Activated CD4-positive, CD25-positive, alpha-beta regulatory T cell (primary cell): ENCODE measurements around the gene NUDT1.
A peak's percentile ranks its signal among the peaks of the same experiment; 100 is the strongest.

Experiments
- DNase-seq, 4 experiments: peaks; one replicate each; lab custom pipeline; 2025; lab: John Stamatoyannopoulos, UW

Gene NUDT1

DNA sequence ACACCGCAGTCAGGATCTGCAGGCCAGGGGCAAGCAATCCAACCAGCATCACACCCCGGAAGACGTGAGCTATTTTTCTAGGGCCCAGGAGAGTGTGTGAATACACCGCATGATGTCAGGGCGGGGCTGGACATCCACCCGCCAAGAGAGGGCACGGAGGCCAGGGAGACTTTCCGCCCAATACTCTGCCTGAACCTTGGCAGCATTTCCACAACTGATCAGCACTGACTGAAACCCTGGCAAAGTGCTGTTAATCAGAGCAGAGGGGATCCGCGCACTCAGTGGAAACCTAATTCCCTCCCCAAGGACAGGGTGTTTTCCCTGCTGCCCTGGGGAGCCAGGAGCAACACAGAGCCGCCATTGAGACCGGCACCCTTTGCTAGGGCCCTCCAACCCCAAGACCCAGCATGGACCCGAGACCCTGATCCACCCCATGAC, 17.5 kb upstream of the NUDT1 start:
- DNase-seq, result no peak

DNA sequence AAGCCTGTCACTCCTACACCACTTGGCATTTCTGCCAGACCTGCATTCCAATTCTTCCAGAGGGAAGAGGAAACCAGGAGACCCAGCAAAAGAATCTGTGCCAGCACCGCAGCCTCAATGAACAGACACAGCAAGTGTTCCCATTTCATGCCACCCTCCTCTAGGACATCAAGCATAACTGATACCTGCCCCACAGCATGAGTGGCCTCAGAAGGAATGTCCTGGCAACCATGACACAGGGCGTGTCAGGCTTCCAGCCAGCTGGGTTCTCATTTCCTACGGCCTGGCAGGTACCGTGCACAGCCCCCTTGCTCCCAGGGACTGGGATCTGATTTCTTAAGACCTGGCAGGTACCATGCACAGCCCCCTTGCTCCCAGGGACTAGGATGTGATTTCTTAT, 17.1 kb upstream of the NUDT1 start:
- no peak for DNase-seq

DNA sequence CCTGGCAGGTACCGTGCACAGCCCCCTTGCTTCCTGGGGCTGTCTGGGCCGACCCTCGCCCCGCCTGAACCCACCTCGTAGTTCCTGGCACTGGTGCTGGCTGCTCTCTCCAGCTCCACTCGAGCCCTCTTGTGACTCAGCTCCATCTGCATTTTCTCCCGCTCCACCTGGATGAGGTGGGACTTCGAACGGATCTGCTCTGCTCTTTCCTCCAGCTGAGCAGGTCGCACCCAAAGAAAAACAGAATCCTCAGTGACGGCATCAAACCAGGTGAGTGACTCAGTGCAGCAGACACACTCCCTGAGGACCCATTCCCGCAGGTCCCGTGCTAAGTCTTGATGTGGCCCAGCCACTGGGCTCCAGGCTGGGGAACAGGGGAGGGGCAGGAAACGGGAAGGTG, 16.7 kb upstream of the NUDT1 start:
- DNase-seq, result no peak

DNA sequence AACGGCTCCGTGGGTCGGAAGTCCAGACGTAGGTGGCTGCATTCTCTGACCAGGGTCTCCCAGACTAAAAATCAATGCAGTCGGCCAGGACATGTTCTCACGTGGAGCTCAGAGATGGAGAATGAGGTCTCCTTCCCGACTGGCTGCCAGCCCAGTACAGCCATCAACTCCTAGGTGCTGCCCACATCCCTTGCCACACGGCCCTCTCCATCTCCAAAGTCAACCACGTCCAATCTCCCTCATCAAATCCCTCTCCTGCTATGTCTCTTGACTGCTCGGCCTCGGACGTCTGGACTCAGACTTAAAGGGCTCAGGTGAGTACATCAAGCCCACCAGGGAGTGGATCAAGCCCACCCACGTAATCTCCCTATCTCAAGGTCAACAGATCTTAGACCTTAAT, 16.2 kb upstream of the NUDT1 start:
- DNase-seq, result no peak

DNA sequence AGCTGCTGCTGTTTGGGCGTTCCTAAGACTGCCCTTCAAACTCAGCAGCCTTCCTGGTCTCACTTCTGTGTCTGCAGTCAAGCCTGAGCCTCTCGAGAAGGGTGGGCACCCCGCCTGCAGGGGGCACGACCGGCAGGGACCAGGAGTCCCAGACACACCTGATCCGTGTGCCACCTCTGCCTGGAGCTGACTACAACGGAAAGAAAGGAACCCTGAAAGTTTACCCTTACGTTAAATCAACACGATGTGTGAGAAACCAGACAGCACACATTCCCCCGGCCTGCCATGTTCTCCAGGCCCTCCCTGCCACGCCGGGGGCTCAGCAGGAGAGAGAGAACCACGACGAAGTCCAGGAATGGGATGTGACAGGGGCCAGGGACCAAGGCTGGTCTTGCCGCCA, 14.3 kb upstream of the NUDT1 start:
- DNase-seq, result no peak

DNA sequence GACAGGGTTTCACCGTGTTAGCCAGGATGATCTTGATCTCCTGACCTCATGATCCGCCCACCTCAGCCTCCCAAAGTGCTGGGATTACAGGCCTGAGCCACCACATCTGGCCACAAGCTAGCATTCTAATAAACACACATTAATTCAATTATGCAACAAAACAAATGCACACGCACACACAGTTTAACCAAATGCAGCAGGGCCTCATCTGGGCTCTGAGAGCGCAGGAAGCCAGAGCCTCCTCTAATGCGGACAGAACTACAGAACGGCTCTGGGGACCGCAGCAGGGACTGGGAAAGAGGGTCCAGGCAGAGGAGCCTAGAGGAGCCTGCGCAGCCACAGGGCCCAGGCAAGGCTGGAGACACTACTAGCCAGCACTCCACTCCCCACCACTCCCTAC, 13.1 kb upstream of the NUDT1 start:
- DNase-seq, result no peak

DNA sequence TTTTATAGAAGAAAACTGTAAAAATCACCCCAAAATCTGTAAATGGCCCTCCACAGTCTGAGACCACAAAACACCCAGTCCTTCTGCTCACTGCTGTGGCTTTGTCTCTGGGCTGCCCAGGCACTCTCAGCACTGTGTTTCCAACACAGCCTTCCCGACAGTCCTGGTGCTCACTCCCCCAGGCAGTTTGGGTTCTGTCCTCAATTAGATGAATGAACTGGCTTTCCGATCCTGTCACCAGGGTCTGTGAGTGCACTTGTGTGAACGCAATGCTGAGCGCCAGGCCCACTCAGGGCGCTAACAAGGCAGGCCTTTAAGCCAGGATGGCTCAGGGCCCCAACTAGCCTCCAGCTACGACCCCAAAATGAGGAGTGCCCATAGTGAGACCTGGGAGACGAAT, 12.6 kb upstream of the NUDT1 start:
- no peak for DNase-seq

DNA sequence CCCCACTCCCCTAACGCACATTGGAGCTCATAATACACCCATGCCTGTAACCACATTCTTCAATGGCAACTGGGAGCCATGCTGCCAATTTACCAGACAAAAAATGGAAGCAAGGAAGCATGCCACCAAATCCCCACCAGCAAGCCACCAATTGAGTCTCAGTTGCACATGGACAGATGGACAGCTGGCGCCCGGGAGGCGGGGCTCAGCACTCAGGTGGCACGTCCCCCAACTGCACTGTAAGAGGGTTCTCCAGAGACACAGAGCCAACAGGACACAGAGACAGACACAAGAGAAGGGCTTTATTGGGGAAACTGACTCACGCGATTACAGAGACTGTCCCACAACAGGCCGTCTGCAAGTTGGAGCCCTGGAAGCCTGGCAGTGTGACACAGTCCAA, 11.8 kb upstream of the NUDT1 start:
- DNase-seq, result no peak

DNA sequence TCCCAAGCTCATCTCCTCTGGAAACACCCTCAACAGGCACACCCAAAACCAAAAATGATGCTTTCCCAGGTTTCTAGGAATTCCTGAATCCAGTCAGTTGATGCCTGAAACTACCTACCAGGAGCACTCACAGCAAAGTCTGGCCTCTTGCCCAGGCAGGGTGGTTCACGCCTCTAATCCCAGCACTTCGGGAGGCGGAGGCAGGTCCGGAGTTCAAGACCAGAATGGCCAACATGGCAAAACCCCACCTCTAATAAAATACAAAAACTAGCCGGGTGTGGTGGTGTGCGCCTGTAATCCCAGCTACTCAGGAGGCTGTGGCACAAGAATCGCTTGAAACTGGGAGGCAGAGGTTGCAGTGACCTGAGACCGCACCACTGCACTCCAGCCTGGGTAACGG, 11.1 kb upstream of the NUDT1 start:
- no peak for DNase-seq

DNA sequence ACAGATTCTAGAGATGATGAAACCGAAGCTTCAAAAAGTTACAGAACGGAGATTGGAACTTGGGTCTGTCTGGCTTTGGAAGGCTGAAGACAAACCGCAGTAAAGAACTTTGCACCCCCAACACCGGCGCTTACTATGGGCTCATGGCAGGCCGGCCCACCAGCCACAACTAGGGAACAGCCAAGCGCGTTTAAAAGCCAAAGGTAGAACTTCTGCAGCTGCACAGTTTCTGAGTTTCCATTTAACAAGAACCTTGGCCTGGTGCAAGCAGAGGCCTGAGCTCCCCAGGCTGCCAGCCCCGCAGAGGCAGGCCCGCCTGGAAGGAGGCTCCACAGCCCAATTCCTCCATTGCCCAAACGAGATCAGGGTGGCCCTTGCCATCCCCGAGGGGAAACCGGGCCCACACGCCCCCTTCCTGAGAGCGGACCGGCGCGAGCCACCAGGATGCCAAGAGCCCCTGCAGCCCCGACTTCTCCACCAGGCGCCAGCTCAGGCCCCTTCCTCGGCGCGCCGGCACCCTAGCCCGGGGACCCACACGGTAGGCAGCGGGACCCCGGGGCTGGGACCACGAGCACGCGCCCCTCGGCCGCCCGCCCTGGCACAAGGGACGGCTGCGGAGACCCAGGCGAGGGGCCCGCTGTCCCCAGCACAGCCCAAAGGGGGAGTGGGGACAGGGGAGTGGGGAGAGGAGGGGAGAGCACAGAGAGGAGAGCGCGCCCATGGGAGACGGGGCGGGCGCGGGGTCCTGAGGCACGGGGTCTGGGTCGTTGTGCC, 9.8 kb upstream of the NUDT1 start:
- no peak for DNase-seq

DNA sequence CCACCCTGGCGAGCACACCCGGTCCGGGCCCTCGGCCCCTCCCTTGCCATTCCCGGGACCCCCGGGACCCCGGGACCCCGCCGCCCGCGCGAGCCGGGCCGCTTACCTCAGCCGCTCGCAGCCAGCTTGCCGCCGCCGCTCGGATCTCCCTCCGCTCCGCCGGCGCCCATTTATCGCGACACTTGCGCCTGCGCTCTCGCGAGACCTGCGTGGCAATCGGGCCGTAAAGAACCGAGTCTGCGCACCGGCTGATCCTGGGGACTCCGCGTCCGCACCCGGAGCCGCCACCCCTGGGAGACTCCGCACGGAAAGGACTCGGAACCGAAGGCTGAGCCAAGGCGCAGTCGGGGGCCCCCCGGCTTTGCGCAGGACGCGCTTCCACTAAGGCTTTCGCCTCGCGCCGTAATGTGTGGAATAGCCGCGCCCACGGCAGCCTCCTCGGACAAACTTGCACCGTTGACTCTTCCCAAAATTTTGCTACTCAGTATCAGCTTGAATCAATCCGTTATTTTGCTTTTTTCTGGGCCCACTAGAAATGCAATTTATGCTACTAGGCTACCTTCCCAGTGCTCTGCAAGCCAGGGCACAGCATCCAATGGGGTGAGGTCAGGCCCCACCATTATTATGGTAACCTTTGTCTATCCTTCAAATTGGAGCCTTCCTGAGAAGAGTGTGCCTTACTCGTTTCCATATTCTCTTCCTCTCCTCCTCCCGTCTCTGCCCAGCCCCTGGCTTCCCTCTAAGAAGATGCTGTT, 9.1 kb upstream of the NUDT1 start, which contains the start of gene MAD1L1:
Gene MAD1L1 (minus strand): TSS at position 180 of the 755 bp plus-strand sequence. CDS start 2,812 bp downstream, outside the sequence.
- peak; percentile 69 to 77 (median 76) for DNase-seq

DNA sequence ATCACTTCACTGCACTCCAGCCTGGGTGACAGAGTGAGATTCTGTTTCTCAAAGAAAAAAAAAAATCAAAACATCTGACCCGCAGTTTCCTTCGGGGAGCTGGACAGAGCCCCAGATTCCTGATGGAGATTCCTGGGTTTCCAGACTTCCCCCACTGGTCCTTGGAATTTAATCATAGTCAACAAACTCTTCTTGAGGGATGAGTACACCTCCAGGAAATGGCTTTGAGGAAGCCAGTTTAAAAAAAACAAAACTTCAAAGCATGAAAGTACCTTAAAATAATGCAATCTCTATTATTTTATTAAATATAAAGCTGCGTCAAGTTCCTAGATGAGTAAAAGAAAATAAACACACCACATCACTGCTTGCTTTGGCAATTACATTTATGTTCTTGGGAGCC, 8.1 kb upstream of the NUDT1 start:
- no peak for DNase-seq

DNA sequence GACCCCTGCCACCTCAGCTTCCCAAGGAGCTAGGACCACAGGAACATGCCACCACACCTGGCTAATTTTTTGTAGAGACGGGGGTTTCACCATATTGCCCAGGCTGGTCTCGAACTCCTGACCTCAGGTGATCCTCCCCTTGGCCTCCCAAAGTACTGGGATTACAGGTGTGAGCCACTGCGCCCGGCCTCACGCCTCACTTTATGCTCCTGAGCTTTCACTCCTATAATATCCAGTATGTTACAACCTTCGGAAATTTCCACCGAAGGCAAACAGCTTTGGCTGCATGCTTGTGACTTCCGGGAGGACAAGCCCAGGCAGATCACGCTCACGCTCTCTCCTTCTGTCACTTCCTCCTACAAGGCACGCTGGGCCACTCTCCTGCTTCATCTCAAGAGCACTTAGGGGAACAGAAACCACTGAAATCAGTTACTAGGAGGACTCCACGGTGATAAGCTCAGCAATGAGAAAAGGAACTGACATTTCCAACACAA, 4.9 kb upstream of the NUDT1 start:
- no peak for DNase-seq

DNA sequence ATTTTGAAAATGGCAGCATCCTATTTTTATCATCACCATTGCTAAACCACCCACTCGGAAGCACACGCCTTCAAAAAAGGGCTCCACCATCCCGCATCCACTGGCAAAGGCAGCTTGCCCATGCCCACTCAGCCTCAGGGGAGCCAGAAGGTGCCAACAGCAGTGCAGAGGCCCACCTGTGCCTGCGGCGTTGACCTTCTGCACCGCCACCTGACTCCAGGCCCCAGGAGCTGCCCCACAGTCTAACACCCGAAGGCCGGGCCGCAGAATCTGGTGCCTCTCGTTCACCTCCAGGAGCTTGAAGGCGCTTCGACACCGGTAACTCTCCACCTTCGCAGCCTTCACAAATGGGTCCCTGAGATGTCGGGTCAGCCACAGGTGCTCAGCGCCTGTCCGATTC, 2.8 kb upstream of the NUDT1 start:
- no peak for DNase-seq

DNA sequence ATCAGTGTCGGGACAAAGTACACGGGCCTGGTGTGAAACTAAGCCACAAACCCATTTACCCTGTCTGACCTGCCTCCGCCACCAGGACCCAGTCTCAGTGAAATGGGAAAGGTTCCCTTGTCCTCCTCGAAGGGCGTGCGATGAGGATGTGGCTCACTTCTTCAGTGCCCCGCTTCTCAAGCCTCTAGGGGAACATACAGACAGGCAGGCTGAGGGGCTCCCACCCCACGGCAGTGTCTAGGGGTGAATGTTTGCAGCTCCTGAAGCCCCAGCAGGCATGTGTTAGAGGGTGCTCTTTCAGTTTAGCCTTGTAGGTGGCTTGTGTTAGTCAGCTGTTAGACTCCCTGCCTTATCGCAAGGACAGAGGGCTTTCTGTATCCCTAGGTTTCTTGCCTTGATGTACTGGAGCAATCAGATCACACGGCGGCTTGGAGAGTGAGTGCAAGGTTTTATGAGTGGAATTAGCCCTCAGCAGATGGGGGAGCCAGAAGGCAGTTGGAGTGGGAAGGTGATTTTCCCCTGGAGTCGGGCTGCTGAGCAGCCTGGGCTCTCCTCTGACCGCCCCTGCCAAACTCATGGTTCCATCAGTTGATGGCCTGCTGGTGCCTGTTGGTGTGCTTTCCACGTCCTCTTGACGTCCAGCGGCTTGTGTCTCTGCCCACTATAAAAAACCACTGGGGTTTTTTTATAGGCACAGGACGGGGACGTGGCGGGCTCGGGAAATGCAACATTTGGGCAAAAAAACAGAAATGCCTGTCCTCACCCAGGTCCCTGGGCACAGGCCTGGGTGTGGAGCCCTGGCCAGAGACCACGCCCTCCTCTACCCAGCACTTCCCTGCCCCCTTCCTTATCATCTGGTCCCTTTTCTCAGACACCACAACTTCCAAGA, 759 bp downstream of the NUDT1 start:
- DNase-seq, result no peak

DNA sequence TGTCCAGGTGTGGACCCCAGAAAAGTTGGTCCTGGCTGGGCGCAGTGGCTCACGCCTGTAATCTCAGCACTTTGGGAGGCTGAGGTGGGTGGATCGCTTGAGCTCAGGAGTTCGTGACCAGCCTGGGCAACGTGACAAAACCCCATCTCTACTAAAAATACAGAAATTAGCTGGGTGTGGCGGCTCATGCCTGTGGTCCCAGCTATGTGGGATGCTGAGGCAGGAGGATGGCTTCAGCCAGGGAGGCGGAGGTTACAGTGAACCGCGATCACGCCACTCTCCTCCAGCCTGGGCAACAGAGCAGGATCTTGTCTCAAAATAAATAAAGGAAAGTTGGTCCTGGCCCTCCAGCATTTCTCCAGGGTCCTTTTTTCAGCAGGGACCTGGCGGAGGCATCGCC, 1.4 kb downstream of the NUDT1 start:
- DNase-seq, result no peak

DNA sequence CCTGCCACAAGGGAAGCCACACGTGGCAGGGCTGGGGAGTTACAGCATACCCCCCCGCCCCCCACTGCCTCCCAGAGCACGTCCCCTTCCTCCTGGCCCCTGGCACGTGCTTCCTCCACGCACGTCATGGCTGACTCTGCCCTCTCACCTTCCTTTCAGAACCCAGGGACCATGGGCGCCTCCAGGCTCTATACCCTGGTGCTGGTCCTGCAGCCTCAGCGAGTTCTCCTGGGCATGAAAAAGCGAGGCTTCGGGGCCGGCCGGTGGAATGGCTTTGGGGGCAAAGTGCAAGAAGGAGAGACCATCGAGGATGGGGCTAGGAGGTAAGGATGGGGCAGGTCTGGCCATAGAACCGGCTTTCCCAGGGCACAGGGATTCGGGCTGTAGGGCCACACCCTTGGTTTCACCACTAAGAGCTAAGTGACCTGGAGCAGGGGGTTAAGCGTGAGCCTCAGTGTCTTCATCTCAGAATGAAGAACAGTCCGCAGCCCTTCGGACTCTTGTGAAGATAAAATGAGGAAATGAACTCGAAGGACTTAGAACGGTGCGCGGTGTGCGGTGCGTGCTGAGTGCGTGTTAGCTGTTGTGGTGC, 2.5 kb downstream of the NUDT1 start:
- no peak for DNase-seq

DNA sequence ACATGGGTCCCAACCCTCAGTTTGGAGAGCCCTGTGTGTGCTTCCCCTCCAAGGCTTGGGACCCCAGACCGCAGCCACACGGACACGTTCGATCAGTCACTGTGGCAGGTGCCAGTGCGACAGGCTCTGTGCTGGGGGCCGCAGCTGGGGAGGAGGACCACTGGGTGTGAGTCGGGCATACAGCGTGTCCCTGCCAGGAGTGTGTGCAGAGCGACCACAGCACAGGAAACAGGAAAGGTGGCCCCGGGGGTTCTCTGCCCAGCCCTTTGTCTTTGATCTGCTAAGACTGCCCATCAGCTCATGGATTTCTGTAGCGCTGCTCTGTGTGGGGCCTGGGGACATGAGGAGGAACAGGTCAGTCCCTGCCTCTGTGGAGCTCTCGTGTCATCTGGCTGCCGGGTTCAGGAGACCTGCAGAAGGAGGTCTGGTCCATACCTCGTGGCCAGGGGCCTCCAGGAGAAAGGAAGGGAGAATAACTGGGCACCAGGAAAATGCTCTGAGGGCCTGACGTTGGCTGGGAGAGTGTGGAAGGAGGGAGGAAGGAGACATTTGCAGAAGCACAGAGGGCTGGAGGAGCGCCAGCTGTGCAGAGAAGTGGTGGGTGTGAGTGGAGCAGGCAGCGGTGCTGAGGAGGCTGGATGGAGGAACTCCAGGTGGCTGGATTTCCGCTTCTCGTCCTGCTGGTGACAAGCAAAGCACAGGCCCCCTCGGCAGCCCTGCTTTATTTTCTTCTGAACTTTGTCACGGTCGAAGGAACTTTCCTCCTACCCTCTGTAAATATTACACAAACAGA, 4.1 kb downstream of the NUDT1 start:
- no peak for DNase-seq

DNA sequence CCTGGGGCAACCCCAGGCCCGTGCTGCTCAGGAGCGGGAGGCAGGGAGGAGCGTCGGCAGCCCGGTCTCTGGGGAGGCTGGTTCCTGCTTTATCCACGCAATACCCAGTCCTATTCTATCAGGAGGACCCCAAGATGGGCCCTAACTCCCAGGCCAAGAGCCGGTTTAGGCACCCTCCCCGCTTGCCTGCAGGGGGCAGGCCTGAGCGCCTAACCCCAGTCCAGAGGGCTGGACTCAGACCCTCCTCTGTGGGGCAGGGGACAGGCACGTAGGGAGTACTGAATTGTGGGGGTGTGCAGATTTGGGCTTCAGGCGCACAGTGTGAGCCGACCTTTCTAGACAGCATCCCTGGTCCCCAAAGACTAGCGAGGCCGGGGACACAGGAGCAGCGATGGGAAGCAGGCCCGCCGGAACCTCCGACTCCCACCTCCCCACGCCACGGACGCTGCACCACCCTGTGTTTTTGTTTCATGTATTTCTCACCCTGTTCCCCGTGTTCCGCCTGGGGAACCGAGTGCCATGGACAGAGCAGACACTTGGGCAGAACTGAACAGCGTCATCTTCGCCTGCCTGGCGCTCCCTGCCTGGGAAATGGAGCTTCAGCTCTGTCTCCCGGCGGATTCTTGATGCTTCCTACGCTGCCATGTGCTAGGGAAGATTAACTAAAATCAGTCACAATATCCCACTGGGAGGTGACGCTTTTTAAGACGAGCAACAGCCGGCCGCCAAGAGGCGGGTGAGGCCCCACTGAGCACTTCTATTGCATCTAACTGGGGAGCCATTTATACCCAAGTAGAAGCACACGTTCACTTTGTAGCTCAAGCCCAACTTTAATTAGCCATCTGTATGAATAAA, 5.3 kb downstream of the NUDT1 start:
- no peak for DNase-seq
